ENCODE measurements around the gene LMAN2. TPM values are rescaled to one million over a fixed set of nuclear protein-coding genes. Genes with fewer than 3 reads are reported as not detected.

The LMAN2 gene
- total RNA-seq, 1 donor from 2014 or later = 103 TPM

DNA sequence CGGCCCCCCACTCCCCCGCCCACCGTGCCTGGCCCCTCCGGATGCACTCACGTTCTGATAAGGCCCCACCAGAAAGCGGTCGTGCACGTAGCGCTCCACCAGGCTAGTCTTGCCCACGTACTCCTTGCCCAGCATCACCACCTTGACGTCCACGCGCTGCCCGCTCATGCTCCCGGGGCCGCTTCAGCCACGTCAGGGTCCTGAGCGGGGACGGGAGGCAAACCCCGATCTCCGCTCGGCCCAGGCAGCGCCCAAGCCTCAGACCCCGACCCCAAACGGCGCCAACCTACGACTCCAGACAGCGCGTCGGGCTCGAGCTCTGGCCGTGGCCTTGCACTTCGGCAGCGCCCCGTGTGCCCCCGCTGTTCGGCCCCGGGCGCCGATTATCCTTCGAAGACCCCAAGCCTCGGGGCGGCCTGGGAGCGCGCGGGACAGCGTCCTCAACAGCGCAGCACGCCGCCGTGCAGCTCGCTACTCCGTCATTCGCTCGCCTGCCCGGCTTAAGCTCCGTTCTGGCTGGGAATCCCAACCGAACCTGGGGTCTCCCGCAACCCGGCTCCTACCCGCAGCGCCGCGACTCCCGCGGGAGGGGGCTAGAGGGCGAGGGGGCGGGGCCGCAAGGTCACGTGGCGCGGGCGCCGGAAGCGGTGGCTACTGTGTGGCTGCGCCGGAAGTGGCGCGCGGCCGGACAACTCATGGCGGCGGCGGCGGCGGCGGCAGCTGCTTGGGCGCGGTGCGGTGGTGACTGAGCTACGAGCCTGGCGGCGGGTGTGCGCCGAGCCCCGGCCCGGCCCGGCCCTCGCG, 48.1 kb downstream of the LMAN2 start, which contains the start of the genes PRELID1 and RAB24:
Gene PRELID1, plus strand, starts transcription at position 679 of the 804 bp plus-strand sequence. CDS start 187 bp downstream, outside the sequence.
Gene RAB24, minus strand, starts transcription at position 599 of the 804 bp plus-strand sequence. Its CDS starts 431 bp downstream, at position 168.
- Mint-ChIP-seq H3K36me3 (ENCODE audit: low read depth, unreplicated experiment) (peaks cover 35% of the 10 kb centered on the region), H3K4me1 (ENCODE audit: low read depth, unreplicated experiment) (peaks cover 33% of the 10 kb centered on the region), H3K27me3 (ENCODE audit: low read depth, unreplicated experiment) (no peaks in the 10 kb centered on the region), H3K27ac (ENCODE audit: unreplicated experiment) (peak within 1 kb of the TSS; percentile 97), H3K4me3 (ENCODE audit: unreplicated experiment) (peak within 1 kb of the TSS; percentile 99), H3K9me3 (ENCODE audit: unreplicated experiment) (no peaks in the 10 kb centered on the region)
- Histone ChIP-seq H3K36me3 (ENCODE audit: insufficient read depth, low read length) (peaks cover 24% of the 10 kb centered on the region), H3K4me3 (ENCODE audit: insufficient read depth, low read depth, low read length) (peak within 1 kb of the TSS; percentile 99), H3K79me2 (ENCODE audit: insufficient read depth, low read length) (peaks cover 62% of the 10 kb centered on the region), H4K20me1 (ENCODE audit: insufficient read depth, low read length) (peaks cover 58% of the 10 kb centered on the region), H3K27ac (ENCODE audit: low read depth, low read length) (peak within 1 kb of the TSS; percentile 78), H3K4me1 (ENCODE audit: insufficient read depth, low read length) (peaks cover 39% of the 10 kb centered on the region), H3K4me2 (ENCODE audit: low read length) (peak within 1 kb of the TSS; percentile 92), H2AFZ (ENCODE audit: low read depth, low read length) (peak within 1 kb of the TSS; percentile 76), H3K9ac (ENCODE audit: low read length) (peak within 1 kb of the TSS; percentile 100), H3K9me3 (ENCODE audit: insufficient read depth, low read depth, low read length) (no peaks in the 10 kb centered on the region), H3K27me3 (ENCODE audit: insufficient read depth, low read length) (no peaks in the 10 kb centered on the region)
- no peak for FAIRE-seq
- TF ChIP-seq, protein P1, sequence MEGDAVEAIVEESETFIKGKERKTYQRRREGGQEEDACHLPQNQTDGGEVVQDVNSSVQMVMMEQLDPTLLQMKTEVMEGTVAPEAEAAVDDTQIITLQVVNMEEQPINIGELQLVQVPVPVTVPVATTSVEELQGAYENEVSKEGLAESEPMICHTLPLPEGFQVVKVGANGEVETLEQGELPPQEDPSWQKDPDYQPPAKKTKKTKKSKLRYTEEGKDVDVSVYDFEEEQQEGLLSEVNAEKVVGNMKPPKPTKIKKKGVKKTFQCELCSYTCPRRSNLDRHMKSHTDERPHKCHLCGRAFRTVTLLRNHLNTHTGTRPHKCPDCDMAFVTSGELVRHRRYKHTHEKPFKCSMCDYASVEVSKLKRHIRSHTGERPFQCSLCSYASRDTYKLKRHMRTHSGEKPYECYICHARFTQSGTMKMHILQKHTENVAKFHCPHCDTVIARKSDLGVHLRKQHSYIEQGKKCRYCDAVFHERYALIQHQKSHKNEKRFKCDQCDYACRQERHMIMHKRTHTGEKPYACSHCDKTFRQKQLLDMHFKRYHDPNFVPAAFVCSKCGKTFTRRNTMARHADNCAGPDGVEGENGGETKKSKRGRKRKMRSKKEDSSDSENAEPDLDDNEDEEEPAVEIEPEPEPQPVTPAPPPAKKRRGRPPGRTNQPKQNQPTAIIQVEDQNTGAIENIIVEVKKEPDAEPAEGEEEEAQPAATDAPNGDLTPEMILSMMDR (IDR thresholded peaks at IDR 0.05; ENCODE audit: insufficient read depth, low read depth, low read length) = peak; percentile 12
- TF ChIP-seq EZH2 (IDR thresholded peaks at IDR 0.05; ENCODE audit: insufficient read depth, low read length) = no peak
- DNase-seq (ENCODE audit: low read depth) = peak; percentile 50

DNA sequence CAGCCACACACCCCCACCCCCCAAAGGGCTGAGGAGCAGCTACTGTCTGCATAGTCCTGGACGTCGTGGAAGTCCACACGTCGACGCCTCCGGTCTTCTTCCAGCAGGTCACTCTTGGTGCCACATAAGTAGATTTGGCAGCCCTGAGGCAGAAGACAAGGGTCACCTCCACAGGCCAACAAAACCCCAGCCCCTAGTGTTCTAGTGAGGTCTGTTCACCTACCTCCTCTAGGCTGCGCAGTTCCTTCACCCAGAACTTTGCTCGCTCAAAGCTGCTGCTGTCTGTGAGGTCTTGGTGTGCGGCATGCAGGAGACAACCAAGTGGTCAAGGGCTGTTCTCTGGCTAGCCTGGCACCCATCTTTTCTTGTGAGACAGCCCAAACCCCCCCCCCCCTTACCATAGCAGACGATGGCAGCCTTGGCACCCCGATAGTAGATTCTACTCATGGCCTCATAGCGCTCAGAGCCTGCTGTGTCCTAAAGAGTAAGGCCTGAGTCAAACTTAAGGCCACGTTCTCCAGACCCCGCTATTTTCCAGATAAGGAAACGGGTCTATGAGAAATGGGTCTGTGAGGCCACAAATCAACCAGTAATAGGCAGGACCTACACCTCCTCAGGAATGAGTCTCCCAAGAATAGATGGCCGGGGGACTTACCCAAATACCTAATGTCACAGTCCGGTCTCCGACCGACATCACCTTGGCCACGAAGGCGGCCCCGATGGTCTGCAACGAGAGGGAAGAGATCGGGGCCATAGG, 48.9 kb downstream of the LMAN2 start:
- Histone ChIP-seq H3K9ac (ENCODE audit: low read length) (peak overlapping the region; percentile 100), H2AFZ (ENCODE audit: low read depth, low read length) (no peak overlapping the region), H3K4me1 (ENCODE audit: insufficient read depth, low read length) (peaks cover 39% of the 10 kb centered on the region), H3K4me2 (ENCODE audit: low read length) (peak overlapping the region; percentile 92), H4K20me1 (ENCODE audit: insufficient read depth, low read length) (peaks cover 64% of the 10 kb centered on the region), H3K27me3 (ENCODE audit: insufficient read depth, low read length) (no peaks in the 10 kb centered on the region), H3K27ac (ENCODE audit: low read depth, low read length) (peak overlapping the region; percentile 76), H3K4me3 (ENCODE audit: insufficient read depth, low read depth, low read length) (peak overlapping the region; percentile 99), H3K79me2 (ENCODE audit: insufficient read depth, low read length) (peaks cover 62% of the 10 kb centered on the region), H3K9me3 (ENCODE audit: insufficient read depth, low read depth, low read length) (no peaks in the 10 kb centered on the region), H3K36me3 (ENCODE audit: insufficient read depth, low read length) (peaks cover 27% of the 10 kb centered on the region)
- H3K36me3 Mint-ChIP-seq (ENCODE audit: low read depth, unreplicated experiment) = peaks cover 35% of the 10 kb centered on the region
- H3K27ac Mint-ChIP-seq (ENCODE audit: unreplicated experiment) = peak overlapping the region; percentile 83
- peaks cover 33% of the 10 kb centered on the region for H3K4me1 Mint-ChIP-seq (ENCODE audit: low read depth, unreplicated experiment)
- peak overlapping the region; percentile 93 for H3K4me3 Mint-ChIP-seq (ENCODE audit: unreplicated experiment)
- TF ChIP-seq, protein P1 (IDR thresholded peaks at IDR 0.05; ENCODE audit: insufficient read depth, low read depth, low read length) = no peak
- no peak for TF ChIP-seq EZH2 (IDR thresholded peaks at IDR 0.05; ENCODE audit: insufficient read depth, low read length)
- FAIRE-seq (no peak), DNase-seq (ENCODE audit: low read depth) (no peak)
- no peaks in the 10 kb centered on the region for H3K27me3 Mint-ChIP-seq (ENCODE audit: low read depth, unreplicated experiment)
- H3K9me3 Mint-ChIP-seq (ENCODE audit: unreplicated experiment) = no peaks in the 10 kb centered on the region

Data from astrocyte (in vitro differentiated cells and primary cell).